NK-92 (cell line): ENCODE results near the gene COL28A1.
"Not testable (repeated sequence)": the region's sequence is repeated elsewhere in the genome, so short reads cannot be mapped to it uniquely, and the experiment has no call there.

Experiments used
- DNase-seq: peaks from one replicate; lab custom pipeline; 2025; ENCODE audit not compliant: unreplicated experiment; lab: John Stamatoyannopoulos, UW

The COL28A1 gene

DNA sequence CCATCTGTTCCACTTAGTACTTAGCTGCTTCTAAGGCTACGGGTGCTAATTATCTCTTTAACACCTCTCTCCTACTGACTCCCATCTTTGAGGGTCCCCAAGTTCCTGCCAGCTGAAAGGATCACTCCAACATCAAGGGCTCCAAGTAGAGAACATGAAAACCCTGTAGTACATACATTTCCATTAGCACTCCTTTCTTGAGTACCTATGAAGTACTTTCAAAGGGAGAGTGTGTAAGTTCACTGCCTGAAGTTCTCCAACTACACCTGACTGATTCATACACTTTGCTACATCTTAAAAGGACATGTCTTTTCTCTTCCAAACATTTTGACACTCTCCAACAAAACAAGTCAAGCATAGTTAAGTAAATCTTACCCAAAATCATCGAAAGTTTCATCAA lies 113.8 kb downstream of the COL28A1 start:
- DNase-seq: no peak

- no peak for DNase-seq
Observed at GRCh38 chr7:7418997-7419396, 116.7 kb downstream of the COL28A1 start.

DNA sequence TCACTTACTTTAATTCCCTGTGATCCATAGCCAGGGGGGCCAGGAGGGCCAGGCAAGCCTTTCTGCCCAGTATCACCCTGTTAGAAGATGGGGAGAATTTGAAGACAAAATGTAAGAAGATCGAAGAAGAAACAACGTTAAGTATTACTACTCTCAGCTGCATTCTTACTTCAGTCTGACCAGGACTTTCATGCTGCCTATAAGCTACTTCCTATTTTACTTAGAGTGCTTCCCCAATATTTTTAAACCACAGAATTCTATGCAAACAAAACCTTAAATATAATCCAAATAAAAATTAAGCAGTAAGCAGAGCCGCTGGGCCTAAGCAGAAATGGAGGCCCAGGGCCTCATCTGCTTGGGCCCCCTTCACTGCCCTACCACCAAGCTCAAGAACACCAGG lies 117.8 kb downstream of the COL28A1 start:
- no peak for DNase-seq

- DNase-seq: no peak
Observed at GRCh38 chr7:7417414-7417813, 118.3 kb downstream of the COL28A1 start.

GRCh38 chr7:7416031-7416858 lies 119.4 kb downstream of the COL28A1 start:
- no peak for DNase-seq

GRCh38 chr7:7414791-7415603 lies 120.7 kb downstream of the COL28A1 start:
- no peak for DNase-seq

DNA sequence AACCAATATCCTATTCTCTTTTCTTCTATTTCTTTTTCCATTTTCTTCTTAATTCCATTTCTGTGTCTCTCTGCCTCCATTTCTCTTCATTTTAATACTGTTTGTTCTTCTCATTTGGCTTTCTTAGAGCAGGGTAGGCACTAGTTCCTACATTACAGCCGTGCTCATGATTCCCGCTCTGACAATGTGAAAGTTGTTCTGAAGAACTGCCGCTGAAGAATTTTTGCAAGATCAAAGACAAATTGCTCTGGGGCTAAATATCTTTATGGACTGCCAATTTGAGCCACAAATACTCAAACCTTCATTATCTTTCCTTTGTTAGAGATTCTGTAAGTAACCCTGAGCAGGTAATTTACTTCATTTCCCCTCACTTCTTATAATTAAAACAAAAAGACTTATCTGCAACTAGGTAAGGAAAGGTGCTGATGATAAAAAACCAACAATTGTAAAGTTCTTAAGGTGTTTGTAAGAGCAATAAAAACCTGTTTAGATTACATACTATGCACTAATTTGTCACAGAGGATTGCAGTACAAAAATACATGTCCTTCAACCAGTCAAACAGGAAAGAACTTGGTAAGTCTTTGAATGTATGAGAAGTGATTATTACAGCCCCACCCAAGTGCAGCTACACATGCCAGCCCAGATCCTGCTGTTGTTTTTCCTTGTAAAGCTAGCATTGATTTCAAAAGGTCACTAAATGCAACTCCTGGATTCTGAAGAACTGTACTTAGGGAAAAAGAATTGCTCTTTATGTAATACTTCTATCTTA lies 127.5 kb downstream of the COL28A1 start:
- DNase-seq: no peak

DNA sequence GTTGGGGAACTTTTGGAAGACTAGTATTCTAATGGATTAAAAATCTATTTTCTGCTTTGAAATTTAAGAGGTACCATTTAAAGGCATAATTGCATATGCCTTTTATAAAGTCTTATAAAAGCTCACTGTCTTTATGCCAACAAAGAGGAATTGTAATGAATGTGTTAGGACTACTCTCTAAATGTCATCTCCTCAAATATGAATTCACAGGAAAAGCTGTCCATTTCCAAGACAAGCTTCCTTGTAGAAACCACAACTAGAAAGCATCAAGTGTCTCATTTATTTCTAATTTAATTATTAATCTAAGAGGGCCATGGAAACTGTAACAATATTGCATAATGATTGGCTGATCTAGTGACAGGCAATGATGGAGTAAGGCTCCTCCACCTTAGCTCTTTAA lies 130.2 kb downstream of the COL28A1 start:
- DNase-seq: no peak

- no peak for DNase-seq
Observed at GRCh38 chr7:7399707-7400106, 136.0 kb downstream of the COL28A1 start.

DNA sequence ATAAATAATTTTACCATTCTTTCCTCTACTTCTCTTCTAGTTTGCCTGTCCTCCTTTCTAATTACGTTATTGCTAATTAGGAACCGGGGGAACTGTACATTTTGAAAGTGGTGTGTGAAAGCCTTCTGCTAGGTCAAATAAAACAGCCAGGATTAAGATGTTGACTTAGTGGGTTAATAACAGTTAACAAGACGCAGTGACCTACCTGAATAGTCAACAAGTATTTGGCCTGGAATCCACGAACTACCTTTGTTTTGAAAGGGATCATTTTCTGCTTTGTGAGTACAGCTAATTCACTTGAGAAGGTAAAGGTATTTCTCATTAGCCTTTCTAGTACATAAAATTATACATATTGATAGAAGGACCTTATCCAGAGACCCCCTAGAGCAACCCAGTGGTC lies 139.9 kb downstream of the COL28A1 start:
- DNase-seq: no peak

- not testable (repeated sequence) for DNase-seq
Observed at GRCh38 chr7:7388164-7388563, 147.5 kb downstream of the COL28A1 start.

DNA sequence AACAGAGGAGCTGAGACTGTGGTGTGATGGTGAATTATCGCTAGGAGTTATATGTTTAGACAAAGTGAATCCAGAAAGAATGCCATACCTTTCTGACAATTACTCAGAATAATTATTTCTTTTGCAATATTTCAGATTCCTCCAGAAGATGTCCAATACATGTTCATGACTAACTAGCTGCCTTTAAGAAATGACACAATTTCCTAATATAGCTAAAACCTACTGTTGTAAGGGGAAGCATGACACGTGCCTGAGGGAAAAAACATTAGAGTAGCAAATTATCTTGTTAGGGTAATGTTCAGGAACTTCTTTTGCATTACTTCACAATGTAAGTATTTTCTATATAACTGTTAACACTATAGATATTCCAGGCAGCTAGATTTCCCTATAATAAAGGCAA lies 150.3 kb downstream of the COL28A1 start:
- no peak for DNase-seq

GRCh38 chr7:7384228-7384627 lies 151.4 kb downstream of the COL28A1 start:
- no peak for DNase-seq

GRCh38 chr7:7375538-7375937 lies 160.1 kb downstream of the COL28A1 start:
- no peak for DNase-seq

- DNase-seq: no peak
Observed at GRCh38 chr7:7370076-7370475, 165.6 kb downstream of the COL28A1 start.

GRCh38 chr7:7369134-7369533 lies 166.5 kb downstream of the COL28A1 start:
- DNase-seq: no peak

DNA sequence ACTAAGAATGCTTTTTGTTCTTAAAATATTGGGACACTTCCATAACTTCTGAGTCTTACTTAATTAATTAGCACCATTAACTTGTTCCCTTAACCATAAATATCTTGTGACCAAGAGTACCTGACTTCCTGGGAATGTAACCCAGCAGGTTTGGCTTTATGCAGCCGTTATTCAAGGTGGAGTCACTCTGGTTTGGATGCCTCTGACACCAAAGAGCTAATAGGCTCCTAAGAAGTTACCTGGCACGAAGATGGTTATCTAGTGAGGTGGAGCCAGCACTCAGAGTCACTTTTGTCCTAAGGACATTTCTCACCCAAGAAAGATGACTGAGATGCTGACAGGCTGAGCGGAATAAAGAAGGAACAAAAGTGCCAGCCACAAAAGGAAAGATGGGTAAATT lies 181.0 kb downstream of the COL28A1 start:
- DNase-seq: no peak

DNA sequence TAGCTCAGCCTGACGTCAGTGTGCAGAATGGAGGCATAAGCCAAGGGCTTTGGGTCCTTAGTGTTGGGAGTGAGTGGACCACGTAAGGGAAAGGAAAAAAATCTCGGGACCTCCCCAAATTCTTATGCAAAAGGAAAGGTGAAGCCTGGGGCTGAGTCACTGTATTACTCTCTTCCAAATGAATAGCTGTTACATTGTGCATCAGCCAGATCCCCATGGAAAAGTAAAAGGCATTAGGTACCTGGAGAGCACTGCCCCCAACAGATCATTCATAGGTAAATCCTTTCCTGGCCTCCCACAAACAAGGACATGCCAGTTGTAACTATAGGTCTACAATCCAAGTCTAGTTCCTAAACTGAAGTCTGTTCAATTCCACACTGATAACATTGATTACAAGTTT lies 182.8 kb downstream of the COL28A1 start:
- no peak for DNase-seq

DNA sequence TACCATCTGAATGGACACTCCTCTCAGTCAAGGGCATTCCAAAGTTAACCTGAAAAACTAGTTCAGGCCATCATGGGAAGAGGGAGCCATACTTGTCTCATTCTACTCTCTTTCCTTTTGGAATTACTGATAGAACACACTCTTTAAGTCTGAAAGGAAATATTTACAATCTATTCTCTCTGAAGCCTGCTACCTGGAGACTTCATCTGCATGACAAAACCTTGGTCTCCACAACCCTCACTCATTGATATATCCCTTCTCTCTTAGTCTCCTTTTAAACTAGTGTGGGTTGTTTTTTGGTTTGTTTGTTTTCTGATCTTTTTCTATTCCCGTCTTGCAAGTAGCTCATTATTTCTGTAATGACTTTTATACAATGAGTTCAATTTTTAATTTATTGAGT lies 183.8 kb downstream of the COL28A1 start:
- DNase-seq: no peak

- no peak for DNase-seq
Observed at GRCh38 chr7:7351156-7351555, 184.5 kb downstream of the COL28A1 start.

- DNase-seq: no peak
Observed at GRCh38 chr7:7349156-7349555, 186.5 kb downstream of the COL28A1 start.

DNA sequence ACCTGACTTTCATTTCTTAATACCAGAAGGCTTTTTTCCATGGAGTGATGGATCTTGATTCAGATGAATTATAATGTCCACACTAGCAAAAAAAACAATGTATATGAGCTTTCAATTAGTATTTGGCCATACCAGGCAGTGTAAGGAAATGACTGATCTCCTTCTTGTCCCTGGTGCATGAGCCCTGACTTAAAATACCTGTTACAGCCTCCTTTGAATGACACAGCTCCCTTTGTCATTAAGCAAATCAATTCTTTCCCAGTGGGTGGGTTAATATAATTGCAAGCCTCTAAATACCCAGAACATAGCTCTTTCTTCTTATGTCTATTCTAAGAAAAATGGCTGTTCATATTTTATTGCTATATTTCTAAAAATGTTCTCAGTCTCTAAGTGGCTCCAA lies 188.6 kb downstream of the COL28A1 start:
- DNase-seq: no peak
